Measurements from ENCODE around the gene SBK1.
"Not testable (repeated sequence)": the region's sequence is repeated elsewhere in the genome, so short reads cannot be mapped to it uniquely, and the experiment has no call there.

The SBK1 gene

GRCh38 chr16:28291651-28292626, at the start of gene SBK1:
Gene SBK1, plus strand, starts transcription at chr16:28292525. Its CDS starts 24,867 bp downstream, at chr16:28317392.
- DNase-seq (ENCODE audit: low read depth) = peak; percentile 78

- not testable (repeated sequence) for DNase-seq (ENCODE audit: low read depth)
These were observed 42.8 kb upstream of the SBK1 start for GRCh38 chr16:28249483-28249882.

DNA sequence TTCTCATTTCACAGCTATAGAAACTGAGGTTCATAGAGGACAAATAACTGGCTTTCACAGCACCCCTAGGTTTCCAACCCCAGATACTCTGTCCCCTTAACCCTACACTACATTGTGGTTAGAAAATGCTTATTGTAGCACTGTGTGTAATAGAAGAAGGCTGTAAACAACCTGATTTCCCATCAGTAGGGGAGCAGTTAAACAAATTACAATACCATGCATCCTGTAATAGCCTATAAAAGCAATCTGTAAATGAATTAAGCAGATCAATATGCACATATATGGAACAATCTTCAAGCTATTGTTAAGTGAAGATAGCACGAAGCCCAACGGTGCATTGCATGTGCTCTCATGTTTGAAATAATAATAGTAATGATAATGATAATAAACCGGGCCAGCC, 41.3 kb upstream of the SBK1 start:
- DNase-seq (ENCODE audit: low read depth) = no peak

DNA sequence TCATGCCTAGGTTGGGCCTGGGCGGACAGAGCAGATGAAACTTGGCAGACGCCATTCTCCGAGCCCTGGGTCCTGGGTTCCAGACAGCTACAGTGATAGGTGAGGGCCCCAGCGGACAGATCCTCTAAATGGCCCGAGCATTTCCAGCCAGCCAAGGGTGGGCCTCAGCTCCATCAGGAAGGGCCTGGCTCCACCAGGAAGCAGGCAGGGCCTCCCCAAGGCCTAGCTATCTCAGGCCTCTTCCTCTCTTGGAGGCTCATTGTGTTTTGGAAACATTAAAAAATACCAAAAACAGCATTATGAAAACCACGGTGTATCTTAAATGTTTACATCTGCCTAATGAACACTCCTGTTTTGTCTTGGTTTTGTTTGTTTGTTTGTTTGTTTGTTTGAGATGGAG, 38.2 kb upstream of the SBK1 start:
- no peak for DNase-seq (ENCODE audit: low read depth)

GRCh38 chr16:28255838-28256237, 36.5 kb upstream of the SBK1 start:
- DNase-seq (ENCODE audit: low read depth) = no peak

DNA sequence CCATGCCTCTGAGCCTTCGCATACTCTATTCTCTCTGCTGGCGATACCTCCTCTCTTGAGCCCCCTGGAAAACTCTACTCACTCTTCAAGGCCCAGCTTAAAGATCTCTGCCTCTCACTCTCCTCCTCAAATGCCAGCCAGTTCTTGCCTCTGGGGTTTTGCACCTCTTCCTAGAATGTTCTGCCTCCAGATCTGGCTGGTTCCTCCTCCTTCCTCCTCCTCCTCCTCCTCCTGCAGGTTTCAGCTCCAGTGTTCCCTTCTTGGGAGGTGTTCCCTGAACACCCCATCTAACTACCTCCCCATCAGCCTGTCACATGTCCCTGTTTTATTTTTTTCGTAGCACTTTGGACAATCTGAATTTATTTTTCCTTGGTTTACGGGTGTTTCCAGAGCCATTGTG, 35.1 kb upstream of the SBK1 start:
- DNase-seq (ENCODE audit: low read depth) = no peak

- no peak for DNase-seq (ENCODE audit: low read depth)
These were observed 33.8 kb upstream of the SBK1 start for GRCh38 chr16:28258567-28258966.

GRCh38 chr16:28259091-28259780, 33.1 kb upstream of the SBK1 start:
- no peak for DNase-seq (ENCODE audit: low read depth)

DNA sequence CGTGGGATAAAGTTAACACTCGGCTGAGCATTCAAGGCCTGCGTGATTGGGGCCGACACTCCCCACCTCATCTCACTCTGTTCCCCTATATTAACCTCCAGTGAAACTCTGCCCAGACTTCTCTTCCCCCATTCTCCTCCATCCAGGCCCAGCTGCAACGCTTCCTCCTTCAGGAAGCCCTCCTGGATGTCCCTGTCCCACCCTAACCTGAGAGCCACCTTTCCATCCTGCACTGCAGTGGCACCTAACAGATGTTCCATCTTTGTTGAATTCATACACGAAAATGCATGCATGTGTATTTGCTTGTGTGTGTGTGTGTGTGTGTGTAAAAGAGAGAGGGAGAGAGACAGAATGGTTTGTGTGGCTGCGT, 32.6 kb upstream of the SBK1 start:
- DNase-seq (ENCODE audit: low read depth) = no peak

DNA sequence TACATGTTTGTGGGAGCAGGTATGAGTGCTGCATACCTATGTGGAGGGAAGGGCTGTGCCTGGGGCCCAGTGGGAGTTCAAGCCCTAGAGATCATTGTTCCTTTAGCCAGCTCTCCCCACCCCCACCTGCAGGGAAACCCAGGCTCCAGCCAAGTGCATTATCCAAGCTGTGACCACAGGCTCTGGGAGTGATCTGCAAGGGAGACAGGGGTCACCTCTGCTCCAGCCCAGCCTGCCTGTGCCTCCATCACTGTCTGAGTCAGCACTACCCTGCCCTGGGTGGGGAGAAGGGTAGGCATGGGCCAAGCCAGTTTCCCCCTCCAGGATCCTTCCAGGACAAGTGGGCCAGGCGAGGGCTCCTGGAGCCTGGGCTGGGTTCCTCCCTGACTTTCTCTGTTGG, 32.1 kb upstream of the SBK1 start:
- no peak for DNase-seq (ENCODE audit: low read depth)

DNA sequence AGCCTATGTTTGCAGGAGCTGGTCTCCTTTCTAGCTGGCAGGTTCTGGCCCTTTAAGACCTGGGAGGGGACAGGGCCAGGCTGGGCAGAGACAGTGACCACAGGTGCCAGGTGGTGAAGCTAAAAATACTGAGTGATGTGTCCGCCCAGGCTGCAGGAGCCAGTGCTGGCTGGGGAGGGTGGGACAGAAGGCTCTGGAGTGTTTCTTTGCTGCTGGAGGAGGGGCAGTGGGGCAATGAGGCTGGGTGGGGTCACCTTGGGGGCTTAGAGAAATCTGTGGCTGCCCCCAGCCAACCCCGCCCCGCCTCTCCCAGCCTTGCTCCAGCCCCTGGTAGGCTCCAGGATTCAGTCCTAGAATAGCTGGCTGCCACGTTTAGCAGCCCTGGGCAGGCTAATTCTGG, 30.4 kb upstream of the SBK1 start:
- no peak for DNase-seq (ENCODE audit: low read depth)

GRCh38 chr16:28263305-28263704, 29.0 kb upstream of the SBK1 start:
- DNase-seq (ENCODE audit: low read depth) = no peak

DNA sequence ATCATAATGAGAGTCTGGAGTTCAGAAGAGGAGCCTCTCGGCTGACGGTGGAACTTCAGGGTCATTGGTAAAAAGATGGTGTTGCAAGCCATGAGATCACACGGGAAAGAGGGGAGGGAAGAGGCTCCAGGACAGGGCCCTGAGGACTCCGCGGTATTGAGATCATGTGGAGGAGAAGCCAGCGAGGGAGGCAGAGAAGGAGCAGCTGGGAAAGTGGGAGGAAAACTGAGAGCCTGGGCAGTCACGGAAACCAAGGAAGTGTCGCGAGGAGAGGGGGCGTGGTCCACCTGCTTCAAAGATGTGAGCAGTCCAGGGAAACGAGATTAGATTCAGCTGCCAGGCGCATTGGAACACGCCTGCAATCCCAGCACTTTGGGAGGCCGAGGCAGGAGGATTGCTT, 27.7 kb upstream of the SBK1 start:
- no peak for DNase-seq (ENCODE audit: low read depth)

- no peak for DNase-seq (ENCODE audit: low read depth)
These were observed 26.5 kb upstream of the SBK1 start for GRCh38 chr16:28265822-28266221.

DNA sequence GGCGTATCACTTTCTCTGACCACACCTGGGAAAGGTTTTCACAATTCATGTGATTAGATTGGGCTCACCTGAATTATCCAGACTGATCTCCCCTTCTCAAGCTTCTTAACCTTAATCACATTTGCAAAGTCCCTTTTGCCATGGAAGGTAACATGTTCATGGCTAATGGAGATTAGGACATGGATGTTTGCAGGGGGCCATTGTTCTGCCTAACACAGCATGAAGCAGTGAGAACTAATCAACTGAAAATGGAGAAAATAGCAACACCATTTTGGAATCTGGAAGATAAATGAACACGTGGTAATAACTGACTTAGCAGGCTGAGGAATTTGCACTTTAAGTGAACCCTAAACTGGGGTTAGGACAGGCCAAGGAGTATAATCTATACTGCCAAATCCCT, 25.0 kb upstream of the SBK1 start:
- DNase-seq (ENCODE audit: low read depth) = no peak

- DNase-seq (ENCODE audit: low read depth) = no peak
These were observed 18.8 kb upstream of the SBK1 start for GRCh38 chr16:28273511-28273910.

GRCh38 chr16:28274676-28275075, 17.6 kb upstream of the SBK1 start:
- DNase-seq (ENCODE audit: low read depth) = no peak

- DNase-seq (ENCODE audit: low read depth) = no peak
These were observed 16.0 kb upstream of the SBK1 start for GRCh38 chr16:28276301-28276700.

DNA sequence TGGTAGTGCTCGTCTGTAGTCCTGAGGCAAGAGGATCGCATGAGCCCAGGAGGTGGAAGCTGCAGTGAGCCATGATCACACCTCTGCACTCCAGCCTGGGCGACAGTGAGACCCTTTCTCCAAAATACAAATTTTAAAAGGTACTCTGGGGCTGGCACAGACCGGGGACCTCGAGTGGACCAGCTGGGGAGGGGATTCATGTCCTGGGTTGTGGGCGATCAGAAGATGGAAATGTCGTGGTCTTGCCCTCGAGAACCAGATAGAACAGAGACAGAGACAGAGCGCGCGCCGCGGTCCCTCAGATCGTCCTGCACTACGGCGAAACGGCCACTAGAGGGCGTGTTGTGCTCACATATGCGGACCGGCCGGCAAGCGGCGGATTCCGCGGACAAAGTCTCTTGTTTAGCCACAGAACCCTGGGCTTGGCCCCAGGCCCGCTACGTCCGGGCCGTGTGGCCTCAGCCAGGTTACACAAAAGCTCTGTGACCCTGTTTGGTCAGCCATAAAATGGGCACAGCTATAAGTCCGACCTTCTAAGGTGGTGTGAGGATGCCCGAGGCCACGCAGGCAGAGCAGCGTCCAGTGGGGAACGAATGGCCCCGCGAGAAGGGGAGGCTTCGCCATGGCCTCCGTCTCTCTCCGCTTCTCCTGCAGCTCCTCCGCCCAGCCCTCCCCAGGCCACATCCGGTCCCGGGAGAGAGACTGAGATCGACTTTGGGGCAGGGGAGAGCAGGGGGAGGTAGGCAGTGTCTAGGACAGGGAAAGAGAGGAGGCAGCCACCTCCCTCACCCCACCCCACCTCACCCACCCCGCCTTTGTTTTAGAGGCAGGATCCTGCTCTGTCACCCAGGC, 14.6 kb upstream of the SBK1 start:
- DNase-seq (ENCODE audit: low read depth) = peak; percentile 70

DNA sequence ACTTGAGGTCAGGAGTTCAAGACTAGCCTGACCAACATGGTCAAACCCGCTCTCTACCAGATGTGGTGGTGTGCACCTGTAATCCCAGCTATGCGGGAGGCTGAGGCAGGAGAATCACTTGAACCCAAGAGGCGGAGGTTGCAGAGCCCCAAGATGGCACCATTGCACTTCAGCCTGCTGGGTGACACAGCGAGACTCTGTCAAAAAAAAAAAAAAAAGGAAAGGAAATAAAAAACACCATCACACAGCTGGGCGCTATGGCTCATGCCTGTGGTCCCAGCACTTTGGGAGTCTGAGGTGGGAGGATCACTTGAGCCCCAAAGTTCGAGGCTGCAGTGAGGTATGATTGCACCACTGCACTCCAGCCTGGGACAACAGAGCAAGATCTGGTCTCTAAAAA, 13.3 kb upstream of the SBK1 start:
- DNase-seq (ENCODE audit: low read depth) = no peak

DNA sequence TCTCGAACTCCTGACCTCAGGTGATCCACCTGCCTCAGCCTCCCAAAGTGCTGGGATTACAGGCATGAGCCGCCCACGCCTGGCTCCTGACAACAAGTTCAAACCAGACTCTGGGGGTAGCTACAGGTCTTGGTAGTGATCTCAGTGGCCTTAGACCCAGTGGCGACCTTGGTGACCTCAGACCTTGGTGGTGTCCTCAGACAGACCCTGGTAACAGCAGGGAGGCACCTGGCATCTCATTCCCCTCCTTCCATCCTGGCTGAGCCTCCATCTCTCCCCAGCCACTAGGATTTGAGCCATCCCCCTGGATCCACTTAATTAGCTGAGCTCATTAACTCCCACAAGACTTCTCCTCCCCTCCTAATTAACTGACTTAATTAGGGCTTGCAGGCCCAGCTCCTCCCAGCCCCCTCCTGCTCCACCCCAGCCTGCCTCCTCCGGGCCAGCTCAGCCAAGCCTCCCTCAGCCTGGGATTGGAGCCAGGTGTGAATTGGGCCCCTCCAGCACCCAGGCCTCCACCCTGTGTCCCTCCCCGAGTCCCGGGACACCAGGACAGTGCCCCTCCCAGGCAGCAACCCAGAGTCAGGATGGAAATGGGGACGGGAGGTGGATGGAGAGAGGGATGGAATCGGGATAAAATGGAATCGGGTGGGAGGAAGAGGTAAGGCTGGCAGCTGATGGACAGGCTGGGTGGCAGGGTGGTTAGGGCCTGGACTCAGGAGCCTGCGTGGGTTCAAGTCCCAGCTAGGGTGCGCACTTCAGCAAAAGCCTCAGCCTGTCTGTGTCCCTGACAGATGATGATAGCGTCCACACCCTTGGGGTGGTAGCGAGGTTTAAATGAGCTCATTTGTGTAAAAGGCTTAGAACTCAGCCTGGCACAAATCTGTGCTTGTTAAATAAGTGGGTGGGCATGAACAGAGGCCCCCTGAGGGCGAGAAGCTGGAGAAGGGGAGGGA, 11.2 kb upstream of the SBK1 start:
- no peak for DNase-seq (ENCODE audit: low read depth)
